NCI-H1417 treated with DMSO at 0.1 percent for 48 hours (cell line): ENCODE measurements around the gene CERS5.
"Not testable (repeated sequence)": the region's sequence is repeated elsewhere in the genome, so short reads cannot be mapped to it uniquely, and the experiment has no call there.

ENCODE experiments used
- DNase-seq: peaks from one replicate; lab custom pipeline; 2025; lab: John Stamatoyannopoulos, UW

CERS5 gene

GRCh38 chr12:50186681-50187080 lies 19.5 kb upstream of the CERS5 start:
- no peak for DNase-seq

- DNase-seq, result no peak
Measured at GRCh38 chr12:50185970-50186663, 18.9 kb upstream of the CERS5 start.

GRCh38 chr12:50185301-50185895 lies 18.2 kb upstream of the CERS5 start:
- DNase-seq, result no peak

GRCh38 chr12:50184261-50184660 lies 17.1 kb upstream of the CERS5 start:
- DNase-seq, result no peak

- no peak for DNase-seq
Measured at GRCh38 chr12:50182461-50182860, 15.3 kb upstream of the CERS5 start.

GRCh38 chr12:50181691-50182090 lies 14.5 kb upstream of the CERS5 start:
- DNase-seq, result no peak

- no peak for DNase-seq
Measured at GRCh38 chr12:50175716-50176026, 8.5 kb upstream of the CERS5 start.

- peak; percentile 36 for DNase-seq
Measured at GRCh38 chr12:50174971-50175715, 8.0 kb upstream of the CERS5 start.

GRCh38 chr12:50166799-50167048 lies 445 bp downstream of the CERS5 start:
- no peak for DNase-seq

- DNase-seq, result no peak
Measured at GRCh38 chr12:50164963-50165362, 2.2 kb downstream of the CERS5 start.

- no peak for DNase-seq
Measured at GRCh38 chr12:50162230-50162629, 4.9 kb downstream of the CERS5 start.

- DNase-seq, result no peak
Measured at GRCh38 chr12:50160643-50161042, 6.5 kb downstream of the CERS5 start.

- DNase-seq, result no peak
Measured at GRCh38 chr12:50157259-50157658, 9.9 kb downstream of the CERS5 start.

- no peak for DNase-seq
Measured at GRCh38 chr12:50156641-50157040, 10.5 kb downstream of the CERS5 start.

- DNase-seq, result not testable (repeated sequence)
Measured at GRCh38 chr12:50154947-50155346, 12.2 kb downstream of the CERS5 start.

- DNase-seq, result no peak
Measured at GRCh38 chr12:50151047-50151687, 16.0 kb downstream of the CERS5 start.

GRCh38 chr12:50149311-50149710 lies 17.9 kb downstream of the CERS5 start:
- DNase-seq, result no peak

- DNase-seq, result not testable (repeated sequence)
Measured at GRCh38 chr12:50148011-50148410, 19.2 kb downstream of the CERS5 start.

GRCh38 chr12:50147281-50147680 lies 19.9 kb downstream of the CERS5 start:
- DNase-seq, result no peak

GRCh38 chr12:50145439-50145838 lies 21.7 kb downstream of the CERS5 start:
- no peak for DNase-seq

- DNase-seq, result no peak
Measured at GRCh38 chr12:50142993-50143392, 24.2 kb downstream of the CERS5 start.

- DNase-seq, result no peak
Measured at GRCh38 chr12:50132505-50133135, 34.5 kb downstream of the CERS5 start.

- DNase-seq, result no peak
Measured at GRCh38 chr12:50129290-50129689, 37.9 kb downstream of the CERS5 start.
